Activated naive CD4-positive, alpha-beta T cell treated with anti-CD3 and anti-CD28 coated beads, Interleukin-2, amount 50 U/mL, for 72 hours (primary cell): ENCODE measurements around the gene ZNF443. TPM values are rescaled to one million over a fixed set of nuclear protein-coding genes. Genes with fewer than 3 reads are reported as not detected.
"Not testable (repeated sequence)": the region's sequence is repeated elsewhere in the genome, so short reads cannot be mapped to it uniquely, and the experiment has no call there.

Experiments used
- ATAC-seq, 2 donors: fragments of 150-1000 bp; cut with Tn5 transposase; 2 replicates each; pipeline ENCODE4 v1.10.0; 2021; ENCODE audit warnings: mild to moderate bottlenecking in 2 of 2, moderate library complexity in 2 of 2
- DNase-seq, 2 donors: peaks; one replicate each; pipeline ENCODE4 v3.0.0; 2021 to 2022; ENCODE audit warnings: low spot score in 2 of 2
- H3K27ac Mint-ChIP-seq, 2 donors: one replicate each; pipeline ENCODE4 v1.8.0; 2022; ENCODE audit warnings: mild to moderate bottlenecking in 2 of 2, mixed read lengths in 2 of 2
- H3K36me3 Mint-ChIP-seq, 2 donors: one replicate each; pipeline ENCODE4 v1.8.0; 2022; ENCODE audit warnings: mixed read lengths in 2 of 2
- H3K9me3 Mint-ChIP-seq, 2 donors: one replicate each; pipeline ENCODE4 v1.8.0; 2022; ENCODE audit warnings: mixed read lengths in 2 of 2
- total RNA-seq, 2 donors: library from RNA; stranded (reverse); gene quantifications; one replicate each; pipeline ENCODE4 v1.2.3, GENCODE V29; 2022

The ZNF443 gene
- total RNA-seq, 2 donors from 2014 or later, result 3.6 to 11.6 TPM

GRCh38 chr19:12439686-12440540, 908 bp downstream of the ZNF443 start:
- DNase-seq (peak; percentile 11 to 82), ATAC-seq (peak in 1 of 2 donors; percentile 51)
- Mint-ChIP-seq H3K27ac (peak overlapping the region in 1 of 2 donors; percentile 87), H3K9me3 (peaks cover 6 to 15% of the 10 kb centered on the region in 2 donors), H3K36me3 (peaks cover 34 to 48% of the 10 kb centered on the region in 2 donors)

GRCh38 chr19:12430726-12431299, 10.0 kb downstream of the ZNF443 start:
- not testable (repeated sequence) for H3K27ac Mint-ChIP-seq, DNase-seq, ATAC-seq
- H3K9me3 Mint-ChIP-seq, result peaks cover 19 to 43% of the 10 kb centered on the region in 2 donors
- H3K36me3 Mint-ChIP-seq, result peaks cover 66 to 80% of the 10 kb centered on the region in 2 donors

- peaks cover 43 to 65% of the 10 kb centered on the region in 2 donors for H3K36me3 Mint-ChIP-seq
- peaks cover 12 to 21% of the 10 kb centered on the region in 2 donors for H3K9me3 Mint-ChIP-seq
- H3K27ac Mint-ChIP-seq, result no peak overlapping the region
- DNase-seq, result no peak
- no peak for ATAC-seq
Observed at GRCh38 chr19:12425888-12426274, 14.9 kb downstream of the ZNF443 start.

GRCh38 chr19:12425236-12425887, 15.5 kb downstream of the ZNF443 start:
- Mint-ChIP-seq H3K27ac (no peak overlapping the region), H3K9me3 (peaks cover 7 to 17% of the 10 kb centered on the region in 2 donors), H3K36me3 (peaks cover 40 to 64% of the 10 kb centered on the region in 2 donors)
- DNase-seq (no peak), ATAC-seq (no peak)

- H3K9me3 Mint-ChIP-seq, result peaks cover 4 to 20% of the 10 kb centered on the region in 2 donors
- not testable (repeated sequence) for ATAC-seq, DNase-seq, H3K27ac Mint-ChIP-seq
- H3K36me3 Mint-ChIP-seq, result peaks cover 6 to 48% of the 10 kb centered on the region in 2 donors
Observed at GRCh38 chr19:12417273-12417672, 23.5 kb downstream of the ZNF443 start.

- H3K36me3 Mint-ChIP-seq, result peaks cover 5 to 22% of the 10 kb centered on the region in 2 donors
- DNase-seq (no peak), ATAC-seq (no peak)
- no peak overlapping the region for H3K27ac Mint-ChIP-seq
- peaks cover 9 to 17% of the 10 kb centered on the region in 2 donors for H3K9me3 Mint-ChIP-seq
Observed at GRCh38 chr19:12411893-12412292, 28.9 kb downstream of the ZNF443 start.

- ATAC-seq, result peak; percentile 94 to 98
- H3K9me3 Mint-ChIP-seq, result peaks cover 0 to 15% of the 10 kb centered on the region in 2 donors
- peaks cover 6 to 32% of the 10 kb centered on the region in 2 donors for H3K36me3 Mint-ChIP-seq
- H3K27ac Mint-ChIP-seq, result peak within 1 kb of the TSS; percentile 79 to 85
- DNase-seq, result peak; percentile 83 to 92
Observed at GRCh38 chr19:12400633-12401502, 40.0 kb downstream of the ZNF443 start, which contains the start of gene ZNF799. Gene ZNF799 (minus strand): TSS chr19:12401271. CDS start chr19:12401070, 201 bp downstream.

GRCh38 chr19:12399901-12400632, 40.8 kb downstream of the ZNF443 start:
- Mint-ChIP-seq H3K9me3 (peaks cover 4 to 23% of the 10 kb centered on the region in 2 donors), H3K36me3 (peaks cover 14 to 34% of the 10 kb centered on the region in 2 donors), H3K27ac (peak overlapping the region in 1 of 2 donors; percentile 85)
- peak; percentile 6 to 74 for DNase-seq
- ATAC-seq, result peak; percentile 31 to 55

- DNase-seq, ATAC-seq, H3K27ac Mint-ChIP-seq: not testable (repeated sequence)
- peaks cover 58 to 78% of the 10 kb centered on the region in 2 donors for H3K36me3 Mint-ChIP-seq
- peaks cover 19 to 36% of the 10 kb centered on the region in 2 donors for H3K9me3 Mint-ChIP-seq
Observed at GRCh38 chr19:12391148-12391547, 49.7 kb downstream of the ZNF443 start.

GRCh38 chr19:12386365-12386764, 54.5 kb downstream of the ZNF443 start:
- H3K9me3 Mint-ChIP-seq, result peaks cover 9 to 26% of the 10 kb centered on the region in 2 donors
- peaks cover 29 to 61% of the 10 kb centered on the region in 2 donors for H3K36me3 Mint-ChIP-seq
- not testable (repeated sequence) for H3K27ac Mint-ChIP-seq, DNase-seq, ATAC-seq

GRCh38 chr19:12380444-12380737, 60.4 kb downstream of the ZNF443 start:
- no peak for DNase-seq
- H3K36me3 Mint-ChIP-seq, result peaks cover 39 to 64% of the 10 kb centered on the region in 2 donors
- H3K27ac Mint-ChIP-seq, result no peak overlapping the region
- H3K9me3 Mint-ChIP-seq, result peaks cover 31 to 44% of the 10 kb centered on the region in 2 donors
- ATAC-seq, result no peak

- ATAC-seq, result no peak
- peaks cover 31 to 46% of the 10 kb centered on the region in 2 donors for H3K9me3 Mint-ChIP-seq
- no peak overlapping the region for H3K27ac Mint-ChIP-seq
- no peak for DNase-seq
- peaks cover 39 to 60% of the 10 kb centered on the region in 2 donors for H3K36me3 Mint-ChIP-seq
Observed at GRCh38 chr19:12379732-12380443, 60.9 kb downstream of the ZNF443 start.
